Stimulated activated CD8-positive, alpha-beta memory T cell treated with anti-CD3 and anti-CD28 coated beads, Interleukin-4, amount 100 ng/mL, for 4 hours (primary cell): ENCODE results near the gene GATB.

Source experiments
- DNase-seq, 2 donors: peaks; one replicate each; pipeline ENCODE4 v3.0.0-alpha.2; 2020; ENCODE audit warnings: low read depth in 2 of 2, low spot score in 1 of 2

The GATB gene, protein sequence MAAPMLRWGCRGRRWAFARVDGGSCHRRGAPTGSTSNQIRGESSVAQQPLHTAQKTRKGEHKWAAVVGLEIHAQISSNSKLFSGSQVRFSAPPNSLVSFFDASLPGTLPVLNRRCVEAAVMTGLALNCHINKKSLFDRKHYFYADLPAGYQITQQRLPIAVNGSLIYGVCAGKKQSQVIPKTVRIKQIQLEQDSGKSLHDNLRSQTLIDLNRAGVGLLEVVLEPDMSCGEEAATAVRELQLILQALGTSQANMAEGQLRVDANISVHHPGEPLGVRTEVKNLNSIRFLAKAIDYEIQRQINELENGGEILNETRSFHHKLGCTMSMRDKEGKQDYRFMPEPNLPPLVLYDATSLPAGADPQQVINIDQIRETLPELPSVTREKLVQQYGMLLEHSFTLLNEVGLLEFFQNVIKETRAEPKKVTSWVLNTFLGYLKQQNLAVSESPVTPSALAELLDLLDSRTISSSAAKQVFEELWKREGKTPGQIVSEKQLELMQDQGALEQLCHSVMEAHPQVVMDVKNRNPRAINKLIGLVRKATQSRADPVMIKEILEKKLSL

DNA sequence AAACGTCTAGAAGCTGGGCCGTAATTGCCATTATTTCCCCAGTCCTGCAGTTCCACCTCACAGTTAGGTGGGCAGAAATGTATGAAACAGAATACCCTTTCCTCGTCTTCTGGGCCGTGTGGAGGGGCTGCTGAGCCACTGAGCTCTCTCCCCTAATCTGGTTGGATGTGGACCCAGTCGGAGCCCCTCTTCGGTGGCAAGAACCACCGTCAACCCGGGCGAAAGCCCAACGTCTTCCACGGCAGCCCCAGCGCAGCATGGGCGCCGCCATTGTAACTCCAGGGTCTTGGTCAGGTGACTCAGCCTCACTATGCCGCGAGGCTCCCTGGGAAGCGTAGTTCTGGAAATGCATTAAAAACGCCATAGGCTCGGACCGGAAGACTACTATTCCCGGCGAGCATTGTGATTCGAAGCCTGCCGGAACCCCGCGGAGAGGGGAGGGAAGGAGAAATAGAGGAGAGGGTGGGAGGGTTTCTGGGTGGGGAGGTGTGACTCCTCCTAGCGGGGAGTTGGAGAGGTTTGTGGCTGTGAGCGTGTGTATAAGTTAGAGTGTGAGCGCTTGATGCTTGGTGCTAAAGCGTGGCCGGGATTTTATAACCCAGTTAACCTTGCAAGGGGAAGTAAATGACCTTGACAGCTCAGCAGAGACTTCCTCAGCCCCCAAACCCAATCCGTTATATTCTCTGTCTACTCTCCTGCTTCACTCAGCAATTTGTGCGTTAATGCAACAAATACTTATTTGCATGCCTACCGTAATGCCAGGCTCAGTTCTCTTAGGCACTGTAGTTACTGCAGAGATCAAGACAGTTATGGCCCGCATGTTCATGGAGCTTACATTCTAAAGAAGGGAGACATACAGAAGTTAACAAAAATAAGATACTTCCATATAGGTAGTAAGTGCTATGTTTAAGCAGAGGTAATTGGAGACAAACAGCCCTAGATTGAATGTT, at the start of gene GATB:
Gene GATB, minus strand, starts transcription at position 296 of the 950 bp plus-strand sequence. Its CDS starts 25 bp downstream, at position 271.
- DNase-seq = peak; percentile 81 to 87

DNA sequence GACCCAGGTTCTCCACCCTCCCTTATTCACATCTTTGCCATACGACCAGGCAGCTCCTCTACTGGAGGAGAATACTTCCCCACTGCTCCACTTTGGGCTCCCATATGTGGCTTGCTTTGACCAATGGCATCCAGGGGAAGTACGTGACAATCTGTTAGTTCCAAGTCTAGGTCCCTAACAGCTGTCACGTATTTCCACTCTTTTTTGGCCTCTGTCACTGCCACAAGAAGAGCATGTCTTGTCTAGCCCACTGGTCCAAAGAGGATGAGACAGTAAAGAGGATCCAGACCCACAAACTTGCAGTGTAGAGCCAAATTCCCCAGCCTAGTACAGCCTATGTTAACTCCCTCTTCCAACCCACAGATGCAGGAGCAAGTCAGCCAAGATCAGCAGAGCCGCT, 49.7 kb upstream of the GATB start:
- DNase-seq = no peak

DNA sequence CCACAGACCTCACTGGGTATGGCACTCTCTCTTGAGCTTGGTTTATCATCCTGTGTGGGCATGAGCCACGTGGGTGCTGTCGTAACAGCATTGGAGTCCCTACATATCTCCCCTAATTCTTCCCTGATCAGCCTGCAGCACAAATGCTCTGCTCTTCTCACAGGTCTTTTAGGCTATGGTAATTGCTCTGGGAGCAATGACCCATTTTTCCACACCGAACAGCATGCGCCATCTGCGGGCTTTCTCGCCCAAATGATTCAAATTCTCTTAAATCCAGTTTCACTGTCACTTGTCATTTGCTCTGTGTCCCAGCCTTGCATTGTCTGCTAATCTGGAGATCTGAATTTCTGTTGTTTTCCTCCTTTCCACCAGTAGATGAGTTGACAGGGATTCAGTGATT, 48.9 kb upstream of the GATB start:
- DNase-seq = no peak

DNA sequence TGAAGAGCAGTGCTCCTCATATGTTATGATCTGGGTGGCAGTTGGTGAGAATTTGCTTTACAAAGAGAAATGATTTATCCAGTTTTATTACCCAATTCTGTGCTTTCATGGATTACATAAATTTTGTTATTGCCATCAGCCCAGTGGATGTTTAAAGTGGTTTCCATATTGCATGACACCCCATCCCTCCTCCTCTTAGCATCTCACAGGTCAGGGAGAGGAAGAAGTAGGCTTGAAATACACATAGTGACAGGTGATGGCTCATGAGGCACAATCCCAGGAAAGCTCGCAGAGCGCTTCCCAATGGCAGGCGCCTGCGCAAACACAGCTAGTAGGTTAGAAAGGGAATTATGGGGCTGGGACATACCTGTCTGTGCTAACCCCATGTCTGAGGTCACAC, 47.7 kb upstream of the GATB start:
- no peak for DNase-seq

DNA sequence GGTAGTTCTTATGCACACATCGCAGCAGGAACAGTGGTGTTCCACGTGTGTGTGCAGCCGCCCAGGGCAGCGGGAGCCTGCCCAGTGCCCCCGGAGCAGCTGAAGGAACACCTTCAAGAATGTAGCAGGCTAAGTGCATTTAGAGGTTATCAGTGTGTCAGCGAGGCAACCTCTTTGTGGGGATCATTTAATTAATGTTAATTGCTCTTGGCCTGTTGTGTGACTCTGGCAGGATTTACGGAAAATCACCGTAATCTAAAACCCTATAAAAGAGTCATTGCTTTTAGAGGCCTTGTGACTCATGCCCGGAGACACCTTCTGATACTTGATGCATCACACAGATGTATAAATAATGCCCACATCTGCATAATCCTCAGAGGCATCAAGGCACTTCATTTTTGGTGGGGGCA, 47.3 kb upstream of the GATB start:
- no peak for DNase-seq

DNA sequence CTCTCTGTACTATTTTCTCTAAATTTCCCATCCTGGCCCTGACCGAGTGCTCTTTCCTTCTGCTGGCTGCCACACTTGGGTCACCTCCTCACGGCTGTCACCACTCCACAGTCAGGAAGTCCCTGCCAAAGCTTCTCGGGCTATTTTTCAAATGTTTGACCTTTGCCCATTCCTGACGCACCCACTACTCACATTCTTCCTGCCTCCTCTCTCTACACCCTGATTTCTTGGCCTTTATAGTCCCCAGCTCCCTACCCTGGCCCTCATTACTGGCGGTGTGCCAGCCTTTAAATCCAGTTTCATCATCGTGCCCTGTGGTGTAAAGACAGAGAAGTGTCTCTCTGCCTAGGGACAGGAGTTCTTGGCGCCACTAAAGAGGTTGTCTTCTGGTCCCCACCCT, 46.4 kb upstream of the GATB start:
- no peak for DNase-seq

DNA sequence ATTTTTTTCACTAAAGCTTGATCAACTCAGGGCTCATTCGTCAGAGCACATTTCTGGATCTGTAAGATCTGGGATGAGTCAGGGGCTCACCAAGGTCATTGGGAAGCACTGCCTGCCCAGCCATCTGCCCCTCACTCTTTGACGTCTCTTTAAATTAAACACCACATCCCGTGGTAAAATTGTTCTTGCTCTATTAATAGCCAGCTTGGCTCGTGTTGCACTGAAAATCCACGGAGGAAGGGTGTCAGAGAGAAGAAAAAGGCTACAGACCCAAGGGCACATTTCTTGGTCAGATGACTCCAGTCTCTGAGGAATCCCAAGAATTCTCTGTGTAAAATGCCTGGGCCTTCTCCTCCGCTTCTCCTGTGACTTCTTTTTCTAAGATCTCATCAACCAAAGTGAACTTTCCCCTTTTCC, 45.7 kb upstream of the GATB start:
- DNase-seq = no peak

DNA sequence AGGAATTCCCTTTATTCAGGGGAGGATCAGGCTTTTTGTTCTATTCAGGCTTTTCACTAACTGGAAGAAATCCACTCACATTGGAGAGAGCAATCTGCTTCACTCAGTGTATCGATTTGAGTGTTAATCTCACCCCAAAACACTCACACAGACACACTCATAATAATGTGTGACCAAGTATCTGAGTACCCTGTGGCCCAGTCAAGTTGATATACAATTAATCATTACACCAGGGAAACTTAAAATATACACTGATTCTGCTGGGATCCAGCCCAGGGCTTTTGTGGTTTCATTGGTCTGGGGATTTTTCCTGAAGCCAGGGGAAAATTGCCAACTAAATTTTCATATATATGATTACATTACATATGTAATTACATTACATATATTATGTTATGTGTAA, 44.0 kb upstream of the GATB start:
- DNase-seq = no peak

DNA sequence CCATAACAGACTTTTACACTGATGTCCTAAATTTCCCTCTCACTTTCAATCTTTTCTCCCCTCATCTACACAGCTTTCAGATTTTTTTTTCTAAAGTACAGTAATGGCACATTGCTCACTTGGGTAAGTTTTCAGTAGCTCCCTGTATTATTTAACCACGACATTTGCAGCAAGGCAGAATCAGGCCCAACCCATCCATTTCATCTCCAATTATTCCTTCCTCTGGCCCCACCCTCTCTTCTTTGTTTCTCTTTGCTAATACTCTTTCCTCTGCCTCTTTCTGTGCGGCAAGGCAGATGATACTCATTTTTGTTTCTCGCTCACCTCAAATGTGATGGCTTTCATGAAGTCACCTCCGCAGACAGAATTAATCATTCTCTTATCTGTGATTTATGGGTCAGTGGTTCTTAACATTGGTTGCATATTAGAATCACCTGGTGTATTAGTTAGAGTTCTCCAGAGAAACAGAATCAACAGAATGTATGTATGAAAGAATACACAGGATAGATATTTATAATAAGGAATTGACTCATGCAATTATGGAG, 43.4 kb upstream of the GATB start:
- DNase-seq = no peak

DNA sequence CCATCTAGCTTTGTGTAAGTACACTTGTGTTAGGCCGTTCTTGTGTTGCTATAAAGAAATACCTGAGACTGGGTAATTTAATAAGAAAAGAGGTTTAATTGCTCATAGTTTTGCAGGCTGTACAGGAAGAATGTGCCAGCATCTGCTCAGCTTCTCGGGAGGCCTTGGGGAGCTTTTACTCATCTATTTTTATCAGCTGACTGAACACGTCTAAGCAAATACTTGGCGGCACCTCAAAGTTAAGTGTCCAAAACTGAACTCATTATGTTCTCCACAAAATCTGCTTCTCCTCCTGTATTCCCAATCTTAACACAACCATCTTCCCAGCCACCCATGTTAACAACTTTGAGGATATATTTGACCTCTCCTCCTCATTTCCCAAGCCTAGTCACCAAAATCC, 42.4 kb upstream of the GATB start:
- no peak for DNase-seq

DNA sequence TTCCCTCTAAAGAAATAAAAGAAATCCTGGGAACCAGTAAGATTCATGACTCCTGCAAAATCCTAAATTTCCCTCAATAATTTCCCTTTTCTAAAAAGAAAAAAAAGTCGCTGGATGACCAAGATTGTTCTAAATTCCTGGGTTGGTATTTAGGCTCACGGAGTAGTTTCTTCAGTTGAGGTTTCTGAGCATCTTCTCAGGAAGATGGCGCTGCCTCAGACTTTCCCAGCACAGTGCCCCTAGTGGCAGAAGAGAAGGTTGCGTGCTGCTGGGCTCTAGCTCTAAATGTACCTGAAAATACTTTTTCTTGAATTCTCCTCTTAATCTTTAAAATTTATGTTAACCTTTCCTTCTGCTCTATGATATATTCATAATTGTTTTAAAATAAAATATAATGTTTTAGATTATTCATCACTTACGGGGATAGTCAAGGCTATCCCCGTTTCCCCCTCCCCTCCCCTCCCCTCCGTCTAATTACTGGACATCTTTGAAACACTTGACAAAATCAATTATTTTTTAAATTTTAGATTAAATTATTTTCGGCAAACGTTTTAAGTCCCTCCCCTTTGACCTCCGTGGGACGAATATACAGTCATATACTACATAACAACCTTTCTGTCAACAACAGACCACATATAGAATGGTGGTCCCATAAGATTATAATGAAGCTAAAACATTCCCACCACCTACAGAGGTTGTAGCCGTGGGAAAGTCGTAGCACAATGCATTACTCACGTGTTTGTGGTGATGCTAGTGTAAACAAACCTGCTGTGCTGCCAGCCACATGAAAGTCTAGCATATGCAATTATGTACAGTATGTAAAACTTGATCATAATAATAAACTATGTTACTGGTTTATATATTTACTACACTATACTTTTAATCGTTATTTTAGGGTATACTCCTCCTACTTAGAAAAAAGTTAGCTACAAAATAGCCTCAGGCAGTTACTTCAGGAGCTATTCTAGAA, 41.0 kb upstream of the GATB start:
- peak; percentile 4 to 31 for DNase-seq

DNA sequence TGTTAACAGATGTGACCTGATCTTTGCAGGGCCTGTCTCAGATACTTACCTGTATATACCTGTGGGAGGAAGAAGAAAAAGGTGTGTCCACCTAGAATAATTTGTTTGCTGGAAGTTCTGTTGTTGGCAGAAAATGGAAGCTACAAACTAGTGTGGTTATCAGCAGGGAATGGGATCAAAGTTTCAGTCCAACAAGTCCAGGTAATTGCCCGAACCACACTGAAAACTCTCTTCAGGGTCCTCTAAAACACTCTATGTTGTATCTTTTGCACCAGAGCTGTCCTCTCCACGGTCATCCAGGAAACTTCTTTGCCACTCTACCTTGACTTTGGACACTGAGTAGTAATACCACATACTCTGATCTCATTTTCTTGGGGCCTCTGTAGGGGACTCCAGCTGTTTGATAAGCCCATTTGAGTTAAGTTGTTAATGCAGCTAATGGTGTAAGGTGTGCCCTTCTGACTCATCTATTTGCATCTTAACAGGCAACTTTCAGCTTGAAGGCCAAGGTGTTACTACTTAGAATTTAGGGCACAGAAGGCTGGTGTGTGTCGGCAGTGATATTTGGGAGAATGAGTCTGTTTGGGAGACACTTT, 38.7 kb upstream of the GATB start:
- DNase-seq = no peak

DNA sequence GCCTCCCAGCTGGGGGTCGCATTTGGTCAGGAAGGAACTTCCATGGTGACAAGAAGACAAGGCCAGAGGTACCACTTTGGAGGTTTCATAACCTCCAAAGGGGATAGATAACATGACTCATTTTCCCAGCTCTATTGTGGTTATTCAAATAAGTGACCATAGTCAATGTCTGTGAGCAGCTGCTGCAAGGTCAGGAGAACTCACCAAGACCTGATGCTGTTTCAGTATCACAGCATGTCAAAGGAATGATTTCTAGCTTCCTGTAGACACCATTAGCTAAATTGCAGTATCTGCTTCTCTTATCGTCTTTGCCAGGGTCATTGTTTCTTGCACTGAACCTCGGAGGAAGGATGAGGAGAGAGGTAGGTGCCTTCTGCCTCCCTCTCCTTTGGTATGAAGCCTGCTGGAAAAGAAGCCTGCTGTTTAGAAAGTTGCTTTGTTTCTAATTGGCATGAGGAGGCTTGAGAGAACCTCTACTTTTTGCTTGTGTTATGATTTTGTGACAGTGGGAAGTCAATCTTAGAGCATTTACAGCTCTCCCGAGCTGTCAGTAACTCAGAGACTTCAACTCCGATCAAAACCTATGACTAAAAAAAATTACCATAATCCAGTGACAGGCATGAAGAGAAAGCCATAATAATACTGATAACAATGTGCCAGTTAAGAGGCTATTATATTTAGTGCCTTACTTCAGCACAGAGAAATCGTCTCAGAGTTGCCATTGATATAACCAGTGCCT, 38.0 kb upstream of the GATB start:
- DNase-seq = no peak

DNA sequence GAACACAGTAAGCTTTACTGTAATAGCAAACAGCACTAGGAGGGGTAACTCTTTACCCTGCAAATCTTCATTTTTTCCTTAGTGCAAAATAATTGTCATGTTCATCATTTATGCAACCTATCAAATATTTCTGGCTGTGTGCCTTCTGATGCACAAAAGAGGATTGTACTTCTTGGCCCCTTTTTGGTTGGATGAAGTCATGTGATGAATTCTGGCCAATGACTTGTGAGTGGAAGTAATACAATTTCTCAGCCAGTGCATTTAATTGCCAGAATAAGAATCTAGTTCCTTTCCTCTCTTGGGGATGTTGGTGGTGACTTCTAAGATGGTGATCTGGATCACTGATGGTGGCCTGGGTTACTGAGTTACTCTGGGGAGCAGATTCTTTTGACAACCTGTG, 37.0 kb upstream of the GATB start:
- no peak for DNase-seq

DNA sequence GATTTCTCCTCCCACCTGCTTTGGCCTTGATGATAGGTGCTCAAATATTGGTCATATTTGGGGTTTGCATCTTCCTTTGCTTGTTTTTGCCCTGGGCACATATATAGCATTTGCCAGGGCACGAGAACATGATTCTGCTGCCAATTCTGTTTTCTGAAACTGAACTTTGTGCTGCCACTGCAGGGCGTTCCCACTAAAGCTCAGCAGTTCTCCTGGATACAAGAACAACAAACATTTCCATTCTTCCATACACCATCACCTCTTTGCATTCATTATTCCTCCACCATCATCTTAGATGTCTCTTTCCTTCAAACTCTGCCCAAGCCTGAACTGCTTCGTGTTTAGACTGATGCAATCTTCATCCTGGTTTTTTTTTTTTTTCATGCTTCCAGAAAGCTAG, 36.3 kb upstream of the GATB start:
- DNase-seq = no peak

DNA sequence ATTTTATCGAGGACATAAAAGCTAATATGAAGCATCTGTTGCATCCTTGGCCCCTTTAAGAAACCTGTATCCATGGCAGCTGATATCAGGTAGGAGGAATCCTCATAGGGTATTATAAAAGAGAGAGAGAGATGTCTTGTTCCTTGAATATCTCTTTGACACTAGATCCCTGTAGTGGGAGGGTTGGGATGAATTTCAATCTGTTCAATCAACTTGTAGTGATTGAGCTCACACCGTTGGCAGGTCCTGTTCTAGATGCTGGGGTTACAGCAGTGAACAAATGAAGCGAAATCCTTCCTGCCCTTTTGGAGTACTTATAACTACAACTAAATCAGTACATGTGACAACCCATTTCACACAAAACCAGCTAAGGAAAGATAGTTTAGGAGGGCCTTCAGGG, 35.3 kb upstream of the GATB start:
- DNase-seq = no peak

DNA sequence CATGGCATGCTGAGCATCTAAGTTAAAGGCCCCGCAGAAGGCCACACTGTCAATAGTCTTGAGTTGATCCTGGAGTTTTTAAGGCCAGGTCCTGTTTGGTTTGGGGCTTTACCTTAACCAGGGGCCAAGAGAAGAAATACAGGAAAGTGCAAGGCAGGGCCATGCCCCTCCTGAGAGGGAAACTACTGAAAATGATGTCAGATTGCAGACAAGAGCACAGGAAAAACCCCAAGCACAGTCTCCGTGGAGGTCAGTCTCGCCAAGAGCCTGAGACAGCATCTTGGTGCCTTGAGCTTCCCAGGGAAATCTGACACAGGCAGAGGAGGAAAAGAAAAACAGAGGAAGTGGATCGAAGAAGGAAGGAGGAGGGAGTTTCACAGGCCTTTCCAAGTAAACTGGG, 32.2 kb upstream of the GATB start:
- DNase-seq = no peak

DNA sequence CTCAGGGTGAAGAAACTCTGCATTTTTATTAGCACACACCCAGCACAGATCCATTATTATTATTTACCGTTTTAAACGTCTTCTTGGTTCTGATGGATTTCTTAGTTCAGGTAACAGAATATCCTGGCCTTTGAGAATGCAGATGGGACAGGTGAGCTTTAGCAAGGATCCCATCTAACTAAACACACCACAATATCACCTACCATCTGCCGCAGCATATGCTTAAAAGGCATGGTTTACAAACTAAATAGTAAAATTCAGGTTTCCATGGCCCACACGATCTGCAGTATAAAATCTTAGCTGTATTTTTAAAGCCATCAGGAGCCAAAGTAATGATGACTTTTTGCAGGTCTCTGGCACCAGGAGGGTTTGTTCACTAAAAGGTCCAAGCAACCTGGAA, 31.7 kb upstream of the GATB start:
- no peak for DNase-seq

DNA sequence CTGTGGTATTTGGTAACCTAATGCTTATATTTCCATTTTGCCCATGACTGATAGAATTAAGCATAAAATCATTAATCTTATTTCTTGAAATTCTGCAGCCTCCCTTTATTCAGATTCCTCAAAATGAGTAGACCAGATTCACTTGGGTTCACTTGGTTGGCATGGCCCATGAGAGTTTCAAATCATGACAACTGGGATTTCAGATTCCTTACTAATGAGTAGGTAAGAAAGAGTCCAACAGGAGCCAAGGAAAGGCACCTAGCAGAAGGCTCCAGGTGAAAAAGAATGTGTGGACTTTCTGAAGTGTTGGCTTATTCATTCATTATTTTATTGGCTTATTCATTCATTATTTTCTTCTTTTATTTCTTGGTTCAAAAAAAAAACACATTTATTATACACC, 27.2 kb upstream of the GATB start:
- DNase-seq = no peak

DNA sequence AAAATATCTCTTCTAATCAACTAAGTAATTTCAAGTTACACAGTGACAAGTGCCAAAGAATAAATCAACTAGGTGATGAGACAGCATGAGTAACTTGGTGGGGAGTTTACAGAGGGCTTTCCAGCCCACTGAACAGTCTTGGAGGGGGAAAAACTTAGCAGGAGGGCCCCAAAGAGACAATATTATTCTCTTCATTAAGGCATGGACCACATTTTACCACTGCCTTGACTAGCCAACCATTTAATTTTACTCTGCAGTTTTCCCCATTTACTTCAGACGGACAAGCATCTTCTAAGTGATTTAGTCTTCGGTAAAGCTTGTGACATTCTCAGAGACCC, 25.3 kb upstream of the GATB start:
- no peak for DNase-seq
